NCI-H1105 (cell line): ENCODE data around the gene DNAJC3.
"Not testable (repeated sequence)": the region's sequence is repeated elsewhere in the genome, so short reads cannot be mapped to it uniquely, and the experiment has no call there.

ENCODE experiments used
- DNase-seq: peaks from one replicate; lab custom pipeline; 2025; lab: John Stamatoyannopoulos, UW

Gene DNAJC3

DNA sequence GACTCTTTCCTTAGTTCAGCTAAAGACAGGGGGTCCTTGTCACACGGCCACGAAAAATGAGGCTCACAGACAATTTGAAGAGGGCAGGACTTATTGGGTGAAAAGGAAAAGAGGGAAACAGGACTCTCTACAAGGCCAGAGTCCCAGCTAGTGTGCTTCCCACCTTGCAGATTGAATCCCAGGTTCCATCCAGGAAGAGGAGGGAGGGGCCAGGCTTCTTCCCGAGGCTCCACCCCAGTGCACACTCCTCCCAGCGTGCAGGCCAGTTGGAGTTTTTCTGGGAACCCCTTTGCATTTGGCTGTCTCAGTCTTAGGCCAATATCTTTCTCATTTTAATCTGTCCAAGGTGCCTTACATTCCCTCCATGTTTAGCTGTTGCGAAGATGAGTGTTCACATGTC, 106.8 kb downstream of the DNAJC3 start:
- DNase-seq, result no peak

DNA sequence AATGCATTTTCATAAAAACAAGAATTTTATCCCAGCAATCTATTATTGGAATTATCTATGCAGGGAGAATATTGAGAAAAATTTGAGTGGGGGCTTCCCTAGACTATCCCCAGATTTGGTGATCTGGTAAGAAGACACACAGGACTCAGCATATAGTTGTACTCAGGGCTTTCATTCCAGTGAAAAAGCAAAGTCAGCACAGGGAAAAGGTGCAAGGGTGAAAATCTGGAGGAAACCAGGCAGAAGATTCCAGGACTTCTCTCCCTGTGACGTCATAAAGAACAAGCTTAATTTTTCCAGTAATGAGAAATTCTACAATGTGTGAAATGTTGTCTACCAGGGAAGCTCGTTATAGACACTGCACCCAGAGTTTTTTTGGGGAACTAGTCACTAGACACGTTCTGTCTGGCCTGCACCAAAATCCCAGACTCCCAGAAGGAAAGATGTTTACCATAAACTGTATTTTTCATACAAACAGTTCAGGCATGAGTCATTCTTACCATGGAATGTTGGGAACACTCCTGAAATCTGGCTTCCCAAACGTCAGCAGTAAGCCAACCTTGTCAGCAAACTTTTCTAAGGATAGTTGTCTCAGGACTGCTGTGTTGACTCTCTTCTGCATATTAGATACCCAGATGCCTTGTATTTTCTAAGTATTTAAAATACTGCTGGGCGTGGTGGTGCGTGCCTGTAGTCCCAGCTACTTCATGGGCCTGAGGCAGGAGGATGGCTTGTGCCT, 107.4 kb downstream of the DNAJC3 start:
- DNase-seq, result no peak

DNA sequence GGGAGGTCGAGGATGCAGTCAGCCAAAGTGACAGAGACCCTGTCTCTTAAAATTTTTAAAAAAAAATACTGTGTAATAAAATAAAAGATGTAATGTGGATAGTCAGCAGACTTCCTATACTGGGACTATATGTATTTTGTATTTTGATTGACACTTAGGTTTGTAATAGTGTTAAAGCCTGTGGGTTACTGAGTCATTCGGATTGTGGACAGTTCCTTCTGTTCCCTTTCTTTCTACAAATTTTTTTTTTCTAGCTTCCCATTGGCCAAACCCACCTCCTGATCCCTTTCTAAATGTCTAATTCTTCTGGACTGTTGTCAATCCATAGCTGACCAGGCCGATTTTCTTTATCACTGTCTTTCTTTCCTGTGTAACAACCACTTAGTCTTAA, 108.0 kb downstream of the DNAJC3 start:
- no peak for DNase-seq

DNA sequence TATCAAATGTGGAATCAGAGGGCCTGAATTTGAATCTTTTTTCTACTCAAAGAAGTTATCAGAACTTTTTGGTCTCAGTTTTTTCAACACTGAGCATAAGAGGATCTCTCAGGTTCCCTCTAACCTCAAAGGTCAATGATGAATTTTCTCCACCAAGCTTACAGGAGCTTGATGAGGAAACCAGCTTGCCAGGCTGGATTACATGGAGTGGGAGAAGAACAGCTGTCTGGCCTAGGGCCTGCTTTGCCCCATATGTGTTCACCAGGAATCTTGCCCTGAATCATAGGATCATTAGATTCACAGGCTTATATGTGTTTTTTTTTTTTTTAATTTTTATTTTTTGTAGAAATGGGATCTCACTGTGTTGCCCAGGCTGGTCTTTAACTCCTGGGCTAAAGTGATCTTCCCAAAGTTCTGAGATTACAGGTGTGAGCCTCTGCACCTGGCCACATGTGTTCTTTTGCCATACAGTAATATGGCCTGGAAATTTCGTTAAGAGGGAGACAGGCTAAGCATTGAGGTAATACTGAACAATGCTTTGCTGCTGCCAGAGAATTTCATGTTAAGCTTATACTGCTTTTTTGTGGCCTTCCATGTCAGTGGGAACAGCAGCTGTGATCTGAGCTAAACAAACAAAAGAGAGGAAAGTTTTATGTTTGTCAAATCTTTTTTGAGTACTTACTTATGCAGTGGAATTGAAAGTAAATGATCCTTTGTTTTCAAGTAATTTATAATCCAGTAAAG, 110.6 kb downstream of the DNAJC3 start:
- DNase-seq, result no peak

DNA sequence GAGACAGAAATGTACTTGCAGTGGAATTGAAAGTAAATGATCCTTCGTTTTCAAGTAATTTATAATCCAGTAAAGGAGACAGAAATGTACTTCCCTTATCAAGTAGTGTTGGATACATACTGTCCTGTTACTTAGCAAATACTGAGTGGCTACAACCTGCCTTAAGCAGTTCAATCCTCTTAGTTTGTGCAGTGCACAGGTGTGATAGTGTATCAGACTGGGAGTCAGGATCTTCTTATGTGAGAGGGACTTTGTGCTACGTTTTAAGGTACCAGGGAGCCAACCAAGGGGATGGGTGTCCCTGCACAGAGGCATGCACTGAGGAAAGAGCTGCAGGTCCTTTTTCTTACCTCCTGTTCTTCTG, 111.1 kb downstream of the DNAJC3 start:
- no peak for DNase-seq

DNA sequence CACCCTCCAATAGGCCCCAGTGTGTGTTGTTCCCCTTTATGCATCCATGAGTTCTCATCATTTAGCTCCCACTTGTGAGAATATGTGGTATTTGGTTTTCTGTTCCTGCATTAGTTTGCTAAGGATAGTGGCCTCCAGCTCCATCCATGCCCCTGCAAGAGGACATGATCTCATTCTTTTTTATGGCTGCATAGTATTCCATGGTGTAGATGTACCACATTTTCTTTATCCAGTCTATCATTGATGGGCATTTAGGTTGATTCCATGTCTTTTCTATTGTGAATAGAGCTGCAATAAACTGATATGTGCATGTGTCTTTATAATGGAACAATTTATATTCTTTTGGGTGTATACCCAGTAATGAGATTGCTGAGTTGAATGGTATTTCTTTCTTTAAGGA, 112.4 kb downstream of the DNAJC3 start:
- DNase-seq, result not testable (repeated sequence)

DNA sequence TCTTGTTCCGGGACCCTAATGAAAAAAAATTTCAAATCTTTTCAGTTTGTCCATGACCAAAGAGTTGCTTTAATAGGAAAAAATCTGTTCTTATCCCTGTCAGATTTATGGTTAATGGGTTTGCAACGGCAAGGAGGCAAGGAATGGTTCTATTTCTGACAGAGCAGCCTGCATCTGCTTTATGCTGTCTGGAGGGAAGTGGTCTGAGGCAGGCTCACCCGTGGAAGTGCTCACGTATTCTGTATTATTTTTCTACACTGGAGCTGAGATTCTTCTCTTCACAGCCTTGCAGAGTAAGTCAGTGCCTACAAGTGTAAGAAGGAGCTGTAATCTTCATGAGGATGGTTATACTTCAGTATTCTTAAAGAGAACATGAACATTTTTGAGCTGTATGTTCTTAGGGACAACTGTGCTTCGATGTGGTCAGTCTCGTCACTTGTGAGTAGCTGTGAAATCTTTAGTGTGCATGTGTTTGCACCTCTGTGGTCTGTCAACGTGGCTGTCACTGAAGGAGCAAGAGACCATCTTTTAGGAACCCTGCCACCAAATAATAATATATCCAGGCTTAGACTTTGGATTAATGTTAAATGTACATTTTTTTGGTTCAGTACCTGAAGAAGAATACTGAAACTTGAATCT, 114.3 kb downstream of the DNAJC3 start:
- no peak for DNase-seq

DNA sequence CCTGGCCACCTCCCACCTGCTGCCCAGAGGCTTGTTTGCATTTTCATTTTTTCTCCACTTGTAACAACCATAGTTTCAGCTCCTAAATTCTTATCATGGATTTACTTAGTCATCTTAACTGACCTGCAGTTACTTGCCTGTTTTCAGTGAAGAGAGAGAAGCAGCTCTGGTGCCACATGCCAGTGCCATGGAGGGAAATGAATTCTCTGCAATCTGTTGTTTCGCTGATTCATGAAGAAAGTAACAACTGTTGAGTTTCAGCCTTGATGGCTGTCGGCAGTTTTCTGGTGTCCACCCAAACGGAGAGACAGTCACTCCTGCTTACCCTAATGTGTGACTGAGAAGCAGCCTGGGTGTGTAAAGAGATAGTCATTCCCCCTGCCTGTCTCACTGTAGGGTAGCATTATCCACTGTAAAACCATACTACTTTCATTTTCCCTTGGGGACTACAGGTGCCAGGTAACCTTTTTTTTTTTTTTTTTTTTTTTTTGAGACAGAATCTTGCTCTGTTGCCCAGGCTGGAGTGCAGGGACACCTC, 116.1 kb downstream of the DNAJC3 start:
- DNase-seq, result no peak

DNA sequence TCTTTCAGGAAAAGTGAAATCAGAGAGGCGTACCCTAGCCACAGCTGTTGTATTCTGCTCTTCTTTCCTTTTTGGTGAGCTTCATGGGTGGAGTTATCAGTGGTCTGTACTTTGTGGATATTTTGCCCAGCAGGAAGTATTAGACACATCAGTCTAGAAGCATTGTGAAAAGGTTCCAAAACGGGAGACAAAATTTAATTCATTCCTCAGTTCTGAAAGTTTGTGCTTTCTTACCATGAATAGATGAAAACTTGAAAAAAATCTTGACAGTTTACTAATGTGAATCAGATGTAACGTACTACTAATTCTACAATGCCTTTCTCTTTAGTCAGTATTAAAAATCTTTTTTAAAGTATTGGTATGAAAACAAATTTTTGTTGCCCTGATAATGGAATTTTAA, 116.8 kb downstream of the DNAJC3 start:
- no peak for DNase-seq

DNA sequence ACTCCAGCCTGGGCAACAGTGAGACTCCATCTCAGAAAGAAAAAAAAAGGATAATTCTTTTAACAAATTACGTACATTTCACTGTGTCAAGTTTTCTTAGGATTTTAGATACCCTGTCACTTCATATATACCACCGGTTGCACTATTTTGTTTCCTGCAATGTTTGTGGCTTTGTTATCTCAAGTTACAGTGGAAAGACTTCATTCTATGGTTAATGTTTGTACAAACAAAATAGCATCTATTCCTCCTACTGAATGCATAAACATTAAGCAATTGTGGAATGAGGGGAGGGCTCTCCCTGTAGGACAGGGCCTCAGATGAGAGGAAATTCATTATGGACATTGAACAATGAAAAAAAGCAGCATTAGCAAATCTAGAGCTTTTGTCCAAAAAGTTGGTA, 120.1 kb downstream of the DNAJC3 start:
- no peak for DNase-seq

DNA sequence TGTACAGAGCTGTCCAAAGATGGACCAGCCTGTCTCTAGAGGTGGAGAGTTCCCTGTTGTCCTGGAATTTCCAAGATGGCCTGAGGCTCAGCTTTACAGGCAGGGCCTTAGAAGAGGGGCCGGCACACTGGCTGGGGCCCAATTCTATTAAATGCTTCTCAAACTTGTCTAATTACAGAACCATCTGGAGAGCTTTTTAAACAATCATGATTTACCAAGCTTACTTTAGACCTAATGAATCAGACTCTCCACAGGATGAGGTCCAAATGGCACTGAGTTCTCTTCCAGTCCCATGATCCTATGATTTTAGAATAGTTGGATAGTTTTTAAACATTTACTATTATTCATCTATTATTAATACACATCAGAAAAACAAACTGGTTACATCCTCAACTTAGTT, 123.5 kb downstream of the DNAJC3 start:
- no peak for DNase-seq

DNA sequence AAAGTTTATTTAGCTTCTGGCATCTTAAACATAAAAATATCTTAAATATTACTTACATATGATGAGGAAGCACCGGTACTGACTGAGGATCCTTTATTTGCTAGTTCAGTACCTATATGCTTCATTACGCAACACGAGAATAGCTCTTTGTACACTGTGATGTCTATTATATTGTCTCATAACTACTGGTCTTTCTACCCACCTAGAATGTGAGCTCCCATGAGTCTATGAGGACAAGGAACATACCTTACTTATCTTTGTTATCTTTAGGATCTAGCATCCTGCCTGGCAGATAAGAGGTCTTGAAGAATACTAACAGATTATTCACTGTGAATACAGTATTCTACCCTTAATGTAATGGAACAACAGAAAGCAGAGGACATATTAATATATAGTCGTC, 124.9 kb downstream of the DNAJC3 start:
- no peak for DNase-seq

DNA sequence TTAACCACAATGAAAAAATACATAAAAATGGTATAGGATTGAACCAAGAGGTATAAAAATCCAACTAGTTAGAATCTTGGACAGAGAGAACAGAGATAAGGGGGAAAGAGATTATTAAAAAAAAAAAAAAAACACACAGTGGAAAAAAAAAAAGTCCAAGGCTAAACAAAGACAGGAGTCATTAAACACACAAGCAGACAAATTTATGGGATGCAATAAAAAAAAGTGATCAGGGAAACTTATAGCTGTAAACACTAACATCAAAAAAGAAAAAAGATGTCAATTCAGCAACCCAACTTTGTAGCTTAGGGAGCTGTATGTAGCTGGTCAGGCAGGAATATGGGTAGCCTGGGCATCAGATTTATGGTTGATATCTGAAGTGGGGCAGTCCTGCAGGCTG, 129.0 kb downstream of the DNAJC3 start:
- DNase-seq, result no peak

DNA sequence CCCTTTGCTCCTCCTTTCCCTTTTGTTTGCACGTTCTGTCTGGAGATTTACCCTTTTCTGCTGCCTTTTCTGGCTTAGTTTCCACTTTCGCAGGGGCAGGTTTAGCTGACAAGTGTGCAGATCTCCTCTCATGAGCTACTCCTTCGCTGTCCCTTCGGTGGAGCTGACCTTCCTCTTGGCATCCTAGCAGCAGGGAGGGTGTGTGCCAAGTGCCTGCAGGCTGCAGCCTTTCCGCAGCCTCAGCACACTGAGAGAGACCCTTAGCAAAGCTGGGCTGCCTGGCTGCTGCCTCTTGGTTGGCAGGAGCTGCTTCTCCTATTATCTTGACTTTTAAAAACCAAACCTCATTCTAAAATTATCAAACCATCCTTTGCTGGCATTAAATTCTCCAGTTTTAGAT, 132.5 kb downstream of the DNAJC3 start:
- DNase-seq, result no peak

DNA sequence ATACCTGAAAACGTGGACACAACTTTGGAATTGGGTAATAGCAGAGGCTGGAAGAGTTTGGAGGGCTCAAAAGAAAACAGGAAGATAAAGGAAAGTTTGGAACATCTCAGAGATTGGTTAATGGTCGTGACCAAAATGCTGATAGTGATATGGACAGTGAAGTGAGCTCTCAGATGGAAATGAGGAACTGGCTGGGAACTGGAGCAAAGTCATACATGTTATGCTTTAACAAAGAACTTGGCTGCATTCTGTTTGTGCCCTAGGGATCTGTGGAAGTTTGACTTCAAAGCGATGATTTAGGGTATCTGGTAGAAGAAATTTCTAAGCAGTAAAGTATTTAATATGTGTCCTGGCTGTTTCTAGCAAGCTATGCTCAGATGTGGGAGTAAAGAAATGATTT, 136.2 kb downstream of the DNAJC3 start:
- DNase-seq, result no peak

DNA sequence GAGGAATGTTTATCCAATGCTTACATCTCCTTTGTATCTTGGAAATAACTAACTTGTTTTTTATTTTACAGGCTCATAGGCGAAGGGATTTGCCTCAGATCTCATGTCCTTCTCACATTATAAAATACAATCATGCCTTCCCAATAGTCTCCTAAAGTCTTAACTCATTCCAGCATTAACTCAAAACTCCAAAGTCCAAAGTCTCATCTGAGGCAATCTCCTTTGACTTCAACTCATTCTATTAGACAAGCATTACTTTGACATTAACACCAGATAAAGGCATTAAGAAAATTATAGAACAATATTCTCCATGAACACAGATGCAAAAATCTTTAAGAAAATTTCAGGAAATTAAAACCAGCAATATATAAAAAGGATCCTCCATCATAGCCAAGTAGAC, 137.6 kb downstream of the DNAJC3 start:
- no peak for DNase-seq

DNA sequence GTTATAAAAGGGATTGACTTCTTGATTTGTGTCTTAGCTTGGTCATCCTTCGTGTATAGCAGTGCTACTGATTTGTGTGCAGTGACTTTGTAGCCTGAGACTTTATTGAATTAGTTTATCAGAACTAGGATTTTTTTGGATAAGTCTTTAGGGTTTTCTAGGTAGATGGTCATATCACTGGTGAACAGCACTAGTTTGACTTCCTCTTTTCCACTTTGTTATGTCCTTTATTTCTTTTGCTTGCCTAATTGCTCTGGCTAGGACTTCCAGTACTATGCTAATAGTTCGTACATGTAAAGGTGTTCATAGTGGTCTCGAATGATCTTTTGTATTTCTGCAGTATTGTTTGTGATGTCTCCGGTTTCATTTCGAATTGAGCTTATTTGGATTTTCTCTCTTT, 145.4 kb downstream of the DNAJC3 start:
- DNase-seq, result no peak

DNA sequence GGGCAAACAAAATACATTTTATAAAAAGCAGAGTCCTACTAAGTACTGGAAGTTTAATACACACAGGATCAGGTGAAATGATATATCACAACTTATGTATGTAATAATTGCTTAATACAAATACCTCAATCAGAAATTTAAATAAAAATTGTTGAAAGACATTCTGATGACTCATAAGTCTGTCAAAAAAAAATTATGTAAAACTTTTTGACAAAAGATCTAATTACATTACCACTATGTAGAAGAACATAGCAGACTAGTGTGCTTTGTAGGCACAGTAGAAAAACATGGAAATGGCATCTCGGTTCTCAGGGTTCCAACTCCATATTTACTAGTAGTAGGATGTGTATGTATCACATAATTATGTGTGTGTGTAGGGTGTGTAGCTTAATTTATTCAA, 156.2 kb downstream of the DNAJC3 start:
- no peak for DNase-seq

DNA sequence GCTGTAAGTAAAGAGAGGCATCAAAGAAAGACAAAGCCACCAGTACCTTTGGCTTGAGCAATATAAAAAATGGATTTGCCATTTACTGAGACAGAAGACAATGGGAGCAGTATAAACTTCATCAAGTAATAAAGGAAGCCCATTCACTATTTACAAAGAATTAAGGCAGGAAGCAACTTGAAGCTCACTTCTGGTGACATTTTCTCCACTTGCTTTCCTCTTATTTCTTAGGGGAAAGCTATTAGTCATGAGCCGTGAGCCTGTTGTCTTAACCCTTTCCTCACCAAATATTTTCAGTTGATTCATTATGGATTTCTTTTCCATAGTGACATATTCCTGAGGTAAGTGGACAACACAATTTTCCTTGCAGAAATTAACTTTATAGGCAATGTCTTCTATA, 156.8 kb downstream of the DNAJC3 start:
- DNase-seq, result no peak

DNA sequence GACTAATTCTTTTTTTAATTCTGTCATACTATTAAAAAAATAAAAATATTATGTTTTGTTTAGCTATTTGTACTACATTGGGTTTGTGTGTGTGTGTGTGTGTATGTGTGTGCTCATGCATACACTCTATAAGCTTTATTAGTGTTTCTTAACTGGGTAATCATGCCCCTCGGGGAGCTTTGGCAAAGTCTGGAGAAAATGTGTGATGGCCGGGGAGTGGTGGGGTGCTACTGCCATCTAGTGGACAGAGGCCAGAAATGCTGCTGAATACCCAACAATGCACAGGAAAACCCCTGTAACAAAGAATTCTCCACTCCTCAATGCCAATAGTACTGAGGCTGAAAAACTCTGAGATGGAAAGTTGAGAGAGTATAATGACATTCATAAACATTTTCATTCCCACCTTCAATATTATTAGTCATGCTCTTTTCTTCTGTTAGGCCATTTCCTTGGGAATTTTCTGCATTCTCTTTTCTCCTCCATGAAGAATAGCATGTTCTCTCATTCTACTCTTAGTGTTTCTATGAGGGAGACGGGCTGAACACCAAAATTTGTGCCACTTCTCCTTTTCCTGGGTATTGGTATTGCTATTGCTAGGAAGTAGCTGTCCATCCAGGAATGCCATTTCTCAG, 157.3 kb downstream of the DNAJC3 start:
- DNase-seq, result no peak

DNA sequence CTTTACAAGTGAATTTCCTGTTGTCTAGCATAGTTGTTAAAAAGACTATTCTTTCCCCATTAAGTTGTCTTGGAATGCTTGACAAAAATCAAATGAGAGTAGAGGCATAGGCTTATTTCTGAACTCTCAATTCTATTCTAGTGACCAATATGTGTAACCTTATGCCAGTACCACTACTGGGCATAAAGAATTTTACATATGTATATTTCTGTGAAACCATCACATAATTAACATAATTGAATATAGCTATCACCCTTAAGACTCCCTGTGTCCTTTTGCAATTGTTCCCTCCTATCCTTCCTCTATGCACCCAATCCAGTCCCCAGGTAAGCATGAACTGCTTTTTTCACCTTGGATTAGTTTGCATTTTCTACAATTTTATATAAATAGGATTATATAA, 165.0 kb downstream of the DNAJC3 start:
- DNase-seq, result no peak

DNA sequence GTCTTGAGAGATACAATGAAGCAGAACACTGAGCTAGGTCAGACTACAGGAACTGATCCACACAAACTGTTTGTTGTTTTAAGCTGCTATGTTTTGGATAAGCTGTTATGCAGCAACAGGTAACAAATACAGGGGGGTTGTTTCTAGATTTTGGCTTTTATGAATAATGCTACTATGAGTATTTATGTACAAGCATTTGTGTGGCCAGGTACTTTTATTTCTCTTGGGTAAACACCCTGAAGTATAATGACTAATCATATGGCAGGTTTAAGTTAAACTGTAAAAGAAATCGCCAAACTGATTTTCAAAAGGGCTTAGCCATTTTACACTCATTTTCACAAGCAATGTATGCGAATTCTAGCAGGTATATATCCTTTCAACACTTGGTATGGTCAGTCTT, 166.0 kb downstream of the DNAJC3 start:
- DNase-seq, result no peak
